HUES64 (cell line): ENCODE data around the gene BSX.

Experiments
- H3K27ac ChIP-seq: 2 replicates; pipeline ENCODE4 v1.7.0; 2013; ENCODE audit warnings: low read depth, low read length, inconsistent platforms
- H3K27me3 ChIP-seq: 2 replicates; pipeline ENCODE4 v1.6.1; 2013; ENCODE audit warnings: mild to moderate bottlenecking, low read length; ENCODE audit not compliant: insufficient read depth
- H3K36me3 ChIP-seq: 2 replicates; pipeline ENCODE4 v1.6.1; 2013; ENCODE audit warnings: mild to moderate bottlenecking, low read length; ENCODE audit not compliant: insufficient read depth
- H3K4me1 ChIP-seq: 2 replicates; pipeline ENCODE4 v1.6.1; 2013; ENCODE audit warnings: mild to moderate bottlenecking, low read length, moderate library complexity; ENCODE audit not compliant: insufficient read depth
- H3K4me3 ChIP-seq: 2 replicates; pipeline ENCODE4 v1.5.1; 2013; ENCODE audit warnings: mild to moderate bottlenecking, low read length, moderate library complexity
- H3K9ac ChIP-seq: 2 replicates; pipeline ENCODE4 v1.6.1; 2013; ENCODE audit warnings: mild to moderate bottlenecking, low read depth, low read length
- H3K9me3 ChIP-seq: 2 replicates; pipeline ENCODE4 v1.6.1; 2013; ENCODE audit warnings: low read depth, low read length; ENCODE audit not compliant: insufficient read depth
- WGBS: fragments of 150-250, 120-280 bp; methylation state at CpG from one replicate; pipeline ENCODE4 v1.1.7; 2013; ENCODE audit warnings: missing lambda C conversion rate; 5-methylcytosine and 5-hydroxymethylcytosine counted together

Gene BSX

GRCh38 chr11:122983438-122984185 is 2.0 kb upstream of the BSX start:
- Histone ChIP-seq H3K9ac (peak overlapping the region; percentile 57), H3K27ac (no peak overlapping the region), H3K4me1 (peaks cover 19% of the 10 kb centered on the region), H3K36me3 (no peaks in the 10 kb centered on the region), H3K4me3 (peak overlapping the region; percentile 74), H3K27me3 (peaks cover 98% of the 10 kb centered on the region), H3K9me3 (no peaks in the 10 kb centered on the region)
- 12% methylated on average over 26 of the region's 26 CpGs for WGBS

DNA sequence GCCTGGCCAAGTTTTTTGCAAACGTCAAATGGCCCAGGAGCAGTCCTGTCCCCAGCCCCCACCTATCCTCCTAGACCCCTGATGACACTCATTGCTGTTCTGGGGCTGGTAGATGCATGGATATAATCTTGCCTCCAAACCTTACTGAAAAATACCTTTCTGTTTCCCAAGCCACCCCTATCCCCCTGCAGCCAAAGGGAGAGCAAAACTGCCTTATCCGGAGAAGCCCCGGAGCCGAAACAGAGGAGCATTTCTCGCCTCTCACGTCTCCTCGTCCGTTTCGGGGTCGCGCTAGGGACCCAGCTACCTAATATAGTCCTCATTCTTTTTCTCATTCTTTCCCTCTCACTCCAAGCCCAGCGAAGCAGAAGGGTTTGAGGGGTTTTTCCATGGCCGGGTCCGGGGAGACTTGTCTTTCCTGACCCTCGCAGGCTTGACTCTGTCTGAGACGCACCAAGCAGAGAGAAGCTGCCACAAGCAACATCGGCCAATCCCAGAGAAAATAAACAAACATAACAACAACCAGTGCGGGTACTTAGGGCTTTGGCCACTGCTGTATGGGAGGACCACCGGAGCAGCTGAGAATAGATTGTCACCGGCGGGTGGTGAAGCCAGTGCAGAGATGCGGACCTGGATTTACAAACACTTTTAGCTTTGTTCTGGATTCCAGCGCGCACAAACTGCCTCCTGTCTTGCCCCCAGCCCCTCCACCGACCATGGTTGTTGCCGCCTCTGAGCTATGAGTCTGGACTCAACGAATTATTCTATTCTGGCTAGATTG is 1.6 kb downstream of the BSX start:
- peaks cover 100% of the 10 kb centered on the region for H3K27me3 ChIP-seq
- H3K4me1 ChIP-seq, result peaks cover 26% of the 10 kb centered on the region
- H3K9me3 ChIP-seq, result no peaks in the 10 kb centered on the region
- H3K36me3 ChIP-seq, result no peaks in the 10 kb centered on the region
- 3% methylated on average over 27 of the region's 27 CpGs for WGBS
- H3K27ac ChIP-seq, result no peak overlapping the region
- H3K9ac ChIP-seq, result no peak overlapping the region
- no peak overlapping the region for H3K4me3 ChIP-seq

GRCh38 chr11:122979103-122979814 is 2.4 kb downstream of the BSX start:
- Histone ChIP-seq H3K9me3 (no peaks in the 10 kb centered on the region), H3K4me1 (peaks cover 25% of the 10 kb centered on the region), H3K27ac (no peak overlapping the region), H3K36me3 (no peaks in the 10 kb centered on the region), H3K27me3 (peaks cover 100% of the 10 kb centered on the region), H3K4me3 (peak overlapping the region; percentile 24), H3K9ac (no peak overlapping the region)
- WGBS, result 2% methylated on average over 42 of the region's 44 CpGs

- Histone ChIP-seq H3K9me3 (no peaks in the 10 kb centered on the region), H3K4me1 (peaks cover 25% of the 10 kb centered on the region), H3K4me3 (no peak overlapping the region), H3K36me3 (no peaks in the 10 kb centered on the region), H3K9ac (no peak overlapping the region), H3K27ac (no peak overlapping the region), H3K27me3 (peaks cover 100% of the 10 kb centered on the region)
- WGBS, result 11% methylated on average over 7 of the region's 7 CpGs
Observed at GRCh38 chr11:122978299-122978620, 3.4 kb downstream of the BSX start.

GRCh38 chr11:122977470-122978298 is 4.0 kb downstream of the BSX start:
- WGBS, result 2% methylated on average over 50 of the region's 50 CpGs
- peaks cover 100% of the 10 kb centered on the region for H3K27me3 ChIP-seq
- peak overlapping the region; percentile 51 for H3K4me3 ChIP-seq
- no peaks in the 10 kb centered on the region for H3K36me3 ChIP-seq
- no peak overlapping the region for H3K27ac ChIP-seq
- 0 out of 2 replicates have a peak overlapping the region, but pooled peaks have one; percentile 48 for H3K9ac ChIP-seq
- no peaks in the 10 kb centered on the region for H3K9me3 ChIP-seq
- peaks cover 25% of the 10 kb centered on the region for H3K4me1 ChIP-seq

DNA sequence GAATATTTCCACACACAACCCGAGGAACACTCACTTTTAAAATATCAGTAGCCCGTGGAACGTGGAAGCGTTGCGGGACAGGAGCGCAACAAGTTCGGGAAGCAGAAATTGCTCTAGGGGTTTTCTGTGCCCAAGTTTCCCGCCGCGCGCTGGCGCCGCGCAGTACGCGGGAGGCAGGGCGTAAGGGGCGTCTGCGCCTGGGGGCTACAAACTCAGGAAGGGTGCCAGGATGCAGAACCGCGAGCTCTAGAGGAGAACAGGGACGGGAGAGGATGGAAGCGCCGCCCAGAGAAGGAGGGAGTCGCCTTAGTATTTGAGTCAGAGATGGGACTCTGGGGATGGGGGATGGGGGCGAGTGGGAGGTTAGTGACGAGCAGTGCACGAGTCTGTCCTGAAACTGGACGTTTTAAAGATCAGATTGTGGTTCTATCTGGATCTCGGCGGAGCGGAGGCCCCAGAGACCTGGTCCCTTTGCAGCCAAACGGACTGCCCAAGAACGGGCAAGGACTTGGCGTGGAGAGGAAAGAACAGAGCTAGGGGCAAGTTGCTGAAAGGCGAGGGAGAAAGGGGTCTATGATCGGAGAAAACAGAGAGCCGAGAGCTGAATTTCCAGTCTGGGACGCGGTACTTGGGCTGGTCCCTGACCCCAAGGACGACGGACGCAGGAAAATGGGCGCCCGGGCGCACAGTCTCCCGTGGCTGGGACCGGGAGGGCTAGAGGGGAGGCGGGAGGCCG is 4.7 kb downstream of the BSX start:
- H3K36me3 ChIP-seq, result no peaks in the 10 kb centered on the region
- H3K4me1 ChIP-seq, result peaks cover 21% of the 10 kb centered on the region
- WGBS, result 1% methylated on average over 50 of the region's 50 CpGs
- H3K27me3 ChIP-seq, result peaks cover 97% of the 10 kb centered on the region
- no peak overlapping the region for H3K27ac ChIP-seq
- peak overlapping the region; percentile 48; the same call in 1 of the 2 replicates for H3K9ac ChIP-seq
- no peaks in the 10 kb centered on the region for H3K9me3 ChIP-seq
- peak overlapping the region; percentile 51 for H3K4me3 ChIP-seq

DNA sequence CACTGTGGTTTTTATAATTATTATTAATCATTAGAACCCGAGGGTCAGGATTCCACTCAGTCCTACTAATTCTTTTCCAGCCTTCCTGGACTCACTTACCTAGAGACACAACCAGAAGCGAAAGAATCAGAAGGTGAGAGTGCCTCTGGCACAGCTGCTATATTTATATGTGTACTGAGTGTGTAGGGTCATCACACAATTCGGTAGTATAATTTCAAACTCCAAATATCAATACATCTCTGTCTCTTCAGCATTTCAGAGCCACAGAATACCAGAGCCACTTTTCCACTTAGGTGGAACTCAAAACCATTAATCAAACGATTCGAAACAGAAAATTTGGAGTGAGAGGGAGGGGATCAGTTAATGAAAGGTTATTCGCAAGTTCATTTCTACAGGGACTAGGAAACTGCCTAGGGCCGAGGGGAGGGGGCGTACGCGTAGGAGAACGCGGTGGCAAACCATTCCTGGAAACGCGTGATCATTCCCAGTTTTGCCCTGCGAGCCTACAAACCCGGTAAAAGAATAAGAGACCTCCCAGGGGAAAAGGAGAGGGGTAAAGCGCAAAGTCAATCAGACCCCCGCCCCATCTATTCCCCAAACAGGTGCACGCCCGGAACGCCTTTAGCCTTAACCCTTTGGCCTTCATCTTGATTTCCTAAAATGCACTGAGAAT is 5.4 kb downstream of the BSX start:
- Histone ChIP-seq H3K9ac (no peak overlapping the region), H3K9me3 (no peaks in the 10 kb centered on the region), H3K27ac (no peak overlapping the region), H3K4me1 (peaks cover 20% of the 10 kb centered on the region), H3K27me3 (peaks cover 90% of the 10 kb centered on the region), H3K4me3 (peak overlapping the region; percentile 51), H3K36me3 (no peaks in the 10 kb centered on the region)
- WGBS, result 9% methylated on average over 20 of the region's 21 CpGs

GRCh38 chr11:122963961-122964360 is 17.7 kb downstream of the BSX start:
- H3K4me1 ChIP-seq, result no peaks in the 10 kb centered on the region
- WGBS, result 91% methylated on average over 4 of the region's 4 CpGs
- no peaks in the 10 kb centered on the region for H3K9me3 ChIP-seq
- no peaks in the 10 kb centered on the region for H3K36me3 ChIP-seq
- no peak overlapping the region for H3K27ac ChIP-seq
- no peak overlapping the region for H3K9ac ChIP-seq
- no peak overlapping the region for H3K4me3 ChIP-seq
- peaks cover 29% of the 10 kb centered on the region for H3K27me3 ChIP-seq

- no peaks in the 10 kb centered on the region for H3K27me3 ChIP-seq
- no peak overlapping the region for H3K9ac ChIP-seq
- H3K27ac ChIP-seq, result no peak overlapping the region
- WGBS, result 86% methylated on average over 4 of the region's 4 CpGs
- peaks cover 9% of the 10 kb centered on the region; the same call in 1 of the 2 replicates for H3K4me1 ChIP-seq
- H3K9me3 ChIP-seq, result no peaks in the 10 kb centered on the region
- no peak overlapping the region for H3K4me3 ChIP-seq
- no peaks in the 10 kb centered on the region for H3K36me3 ChIP-seq
Observed at GRCh38 chr11:122954455-122954854, 27.2 kb downstream of the BSX start.

GRCh38 chr11:122951211-122951610 is 30.4 kb downstream of the BSX start:
- Histone ChIP-seq H3K9me3 (no peaks in the 10 kb centered on the region), H3K27me3 (no peaks in the 10 kb centered on the region), H3K27ac (no peak overlapping the region), H3K9ac (no peak overlapping the region), H3K4me3 (no peak overlapping the region), H3K4me1 (peaks cover 9% of the 10 kb centered on the region; the same call in 1 of the 2 replicates), H3K36me3 (no peaks in the 10 kb centered on the region)
- 60% methylated on average over 2 of the region's 2 CpGs for WGBS
